Neutrophil (primary cell): ENCODE measurements around the gene MTPN.

Source experiments
- H3K27ac ChIP-seq: fragments of 200-600 bp; sonication (generic); 2 replicates; pipeline ENCODE4 v1.5.1; 2016; ENCODE audit warnings: mild to moderate bottlenecking, moderate library complexity
- H3K27me3 ChIP-seq: fragments of 200-600 bp; sonication (generic); 2 replicates; pipeline ENCODE4 v1.6.0; 2016; ENCODE audit warnings: mild to moderate bottlenecking
- H3K36me3 ChIP-seq: fragments of 200-600 bp; sonication (generic); 2 replicates; pipeline ENCODE4 v1.5.1; 2017
- H3K4me1 ChIP-seq, 2 experiments: fragments of 200-600 bp in 1 of 2; sonication (generic) in 1 of 2; 1 replicate in 1 of 2; 2 replicates in 1 of 2; pipeline versions ENCODE4 v1.5.1 to v1.6.1; 2013 to 2016; ENCODE audit warnings: low read depth in 1 of 2, low read length in 1 of 2, mild to moderate bottlenecking in 1 of 2, moderate library complexity in 1 of 2; ENCODE audit not compliant: control insufficient read depth in 1 of 2, insufficient read depth in 1 of 2
- H3K4me3 ChIP-seq, 2 experiments: fragments of 200-600 bp in 1 of 2; sonication (generic) in 1 of 2; 1 replicate in 1 of 2; 2 replicates in 1 of 2; pipeline ENCODE4 v1.5.1; 2013 to 2016; ENCODE audit warnings: low read depth in 1 of 2, low read length in 1 of 2, mild to moderate bottlenecking in 1 of 2, moderate library complexity in 1 of 2
- H3K9me3 ChIP-seq: fragments of 200-600 bp; sonication (generic); 2 replicates; pipeline ENCODE4 v1.5.1; 2016
- TF ChIP-seq, protein P1 (sequence below): fragments of 200-600 bp; sonication (generic); IDR thresholded peaks from 2 replicates; pipeline ENCODE4 v1.5.1; 2016; ENCODE audit warnings: antibody characterized with exemption

Gene MTPN

DNA sequence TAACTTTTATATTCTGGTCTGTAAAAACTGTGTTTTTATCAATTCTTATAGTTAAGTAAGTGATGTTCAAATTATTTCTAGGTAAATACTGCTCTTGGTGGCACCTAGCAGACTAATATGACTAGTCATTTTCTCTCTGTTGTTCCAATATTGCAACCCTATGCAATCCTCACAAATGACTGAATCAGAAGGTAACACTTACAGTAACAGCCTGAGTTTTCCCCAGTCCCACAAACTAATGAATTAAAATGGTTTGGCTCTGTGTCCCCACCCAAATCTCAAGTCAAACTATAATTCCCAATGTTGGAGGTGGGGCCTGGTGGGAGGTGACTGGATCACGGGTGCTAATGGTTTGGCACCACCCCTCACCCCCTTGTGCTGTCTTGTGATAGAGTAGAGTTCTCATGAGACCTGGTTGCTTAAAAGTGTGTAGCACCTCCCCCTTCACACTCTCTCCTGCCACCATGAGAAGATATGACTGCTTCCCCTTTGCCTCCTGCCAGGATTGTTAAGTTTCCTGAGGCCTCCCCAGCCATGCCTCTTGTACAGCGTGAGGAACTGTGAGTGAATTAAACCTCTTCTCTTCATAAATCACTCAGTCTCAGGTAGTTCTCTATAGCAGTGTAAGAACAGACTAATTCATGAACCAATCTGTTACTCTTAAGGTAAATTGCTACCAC lies 43.5 kb downstream of the MTPN start:
- Histone ChIP-seq H3K9me3 (no peaks in the 10 kb centered on the region), H3K27ac (peak overlapping the region; percentile 58), H3K4me3 (no peak overlapping the region), H3K36me3 (peaks cover 17% of the 10 kb centered on the region), H3K27me3 (no peaks in the 10 kb centered on the region), H3K4me1 (peaks cover 32 to 38% of the 10 kb centered on the region in 2 experiments)
- TF ChIP-seq, protein P1, sequence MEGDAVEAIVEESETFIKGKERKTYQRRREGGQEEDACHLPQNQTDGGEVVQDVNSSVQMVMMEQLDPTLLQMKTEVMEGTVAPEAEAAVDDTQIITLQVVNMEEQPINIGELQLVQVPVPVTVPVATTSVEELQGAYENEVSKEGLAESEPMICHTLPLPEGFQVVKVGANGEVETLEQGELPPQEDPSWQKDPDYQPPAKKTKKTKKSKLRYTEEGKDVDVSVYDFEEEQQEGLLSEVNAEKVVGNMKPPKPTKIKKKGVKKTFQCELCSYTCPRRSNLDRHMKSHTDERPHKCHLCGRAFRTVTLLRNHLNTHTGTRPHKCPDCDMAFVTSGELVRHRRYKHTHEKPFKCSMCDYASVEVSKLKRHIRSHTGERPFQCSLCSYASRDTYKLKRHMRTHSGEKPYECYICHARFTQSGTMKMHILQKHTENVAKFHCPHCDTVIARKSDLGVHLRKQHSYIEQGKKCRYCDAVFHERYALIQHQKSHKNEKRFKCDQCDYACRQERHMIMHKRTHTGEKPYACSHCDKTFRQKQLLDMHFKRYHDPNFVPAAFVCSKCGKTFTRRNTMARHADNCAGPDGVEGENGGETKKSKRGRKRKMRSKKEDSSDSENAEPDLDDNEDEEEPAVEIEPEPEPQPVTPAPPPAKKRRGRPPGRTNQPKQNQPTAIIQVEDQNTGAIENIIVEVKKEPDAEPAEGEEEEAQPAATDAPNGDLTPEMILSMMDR = no peak

DNA sequence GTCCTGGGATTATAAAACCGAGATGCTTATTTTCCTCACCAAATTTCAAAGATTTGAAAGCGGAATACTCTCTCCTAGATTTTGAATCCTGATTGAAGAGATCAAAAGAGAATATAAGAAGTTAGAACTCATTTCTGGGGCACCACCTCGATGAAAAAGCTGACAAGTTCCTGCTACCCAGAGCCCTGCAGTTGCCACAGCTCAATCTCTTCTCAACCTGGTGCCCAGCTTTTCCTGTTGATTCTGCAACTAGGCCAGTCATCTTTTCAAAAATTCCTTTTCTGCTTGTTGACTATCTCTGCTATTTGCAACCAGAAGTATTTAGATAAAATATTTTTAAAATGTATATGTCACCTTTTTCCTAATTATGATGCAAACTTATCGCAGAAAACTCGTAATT lies 45.0 kb downstream of the MTPN start:
- Histone ChIP-seq H3K4me3 (no peak overlapping the region), H3K9me3 (no peaks in the 10 kb centered on the region), H3K27ac (peak overlapping the region; percentile 77), H3K36me3 (peaks cover 32% of the 10 kb centered on the region), H3K4me1 (peaks cover 32 to 38% of the 10 kb centered on the region in 2 experiments), H3K27me3 (no peaks in the 10 kb centered on the region)
- TF ChIP-seq, protein P1 = no peak

DNA sequence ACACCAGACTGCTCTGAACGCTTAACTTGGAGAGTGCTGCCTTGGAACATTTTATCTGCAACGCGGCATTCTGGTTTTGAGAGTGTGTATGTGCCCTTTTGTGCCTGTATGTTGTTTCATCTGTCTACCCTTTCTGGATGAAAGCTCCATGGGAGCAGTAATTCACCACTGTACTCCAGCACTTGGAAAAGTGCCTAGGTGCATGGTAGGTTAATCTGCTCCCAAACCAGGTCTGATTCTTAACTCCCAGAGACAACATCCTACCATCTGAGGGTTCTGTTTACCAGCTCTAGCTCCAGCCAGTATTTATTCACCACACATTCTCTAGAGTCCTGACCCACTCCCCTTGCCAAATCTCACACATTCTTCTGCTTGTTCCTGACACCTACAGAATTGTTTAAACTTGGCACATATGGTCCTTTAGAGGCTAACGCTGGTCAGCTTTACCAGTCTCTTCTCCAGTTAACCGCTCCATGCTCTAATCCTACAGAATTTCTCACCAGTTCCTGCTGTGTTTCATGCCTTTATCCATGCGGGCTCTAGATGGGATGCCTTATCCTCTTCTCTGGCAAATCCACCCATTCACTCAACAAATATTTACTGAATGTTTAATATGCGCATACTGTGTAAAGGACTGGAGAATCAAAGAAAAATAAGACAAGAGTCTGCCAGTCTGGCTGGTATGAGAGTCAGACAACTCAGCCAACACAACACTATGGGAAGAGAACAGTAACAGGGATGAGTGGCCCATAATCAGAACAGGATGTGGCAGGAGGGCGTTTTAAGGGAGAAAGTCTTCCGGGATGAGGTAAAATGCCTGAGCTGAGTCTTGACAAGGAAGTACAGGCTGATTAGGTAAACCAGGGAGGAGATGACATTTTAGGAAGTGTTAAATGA lies 46.3 kb downstream of the MTPN start:
- Histone ChIP-seq H3K9me3 (no peaks in the 10 kb centered on the region), H3K4me3 (no peak overlapping the region), H3K27me3 (no peaks in the 10 kb centered on the region), H3K4me1 (peaks cover 32 to 38% of the 10 kb centered on the region in 2 experiments), H3K36me3 (peaks cover 45% of the 10 kb centered on the region), H3K27ac (peak overlapping the region; percentile 77)
- TF ChIP-seq, protein P1 = no peak

DNA sequence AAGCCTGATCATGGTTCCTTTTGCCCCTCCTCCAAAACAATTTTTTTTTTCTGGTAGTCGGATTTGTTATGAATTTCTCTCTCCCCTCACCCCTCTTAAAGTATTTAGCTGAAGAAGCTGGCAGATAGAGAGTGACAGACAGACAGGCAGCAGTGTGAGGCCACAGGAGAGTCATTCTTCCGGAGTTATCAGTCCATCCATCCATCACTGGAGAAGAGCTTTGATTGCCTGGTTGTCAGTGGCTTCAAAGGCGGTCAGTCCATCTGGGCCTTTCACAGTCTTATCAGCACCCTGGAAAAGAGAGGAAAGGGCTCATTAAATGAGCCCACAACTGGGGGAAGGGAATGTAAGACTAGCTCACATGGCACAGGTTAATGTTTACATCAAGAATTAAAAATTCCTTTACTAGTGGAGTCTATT lies 47.4 kb downstream of the MTPN start:
- H3K36me3 ChIP-seq = peaks cover 53% of the 10 kb centered on the region
- no peak overlapping the region for H3K4me3 ChIP-seq
- H3K27me3 ChIP-seq = no peaks in the 10 kb centered on the region
- no peak overlapping the region for H3K27ac ChIP-seq
- H3K9me3 ChIP-seq = no peaks in the 10 kb centered on the region
- TF ChIP-seq, protein P1 = no peak
- H3K4me1 ChIP-seq = peaks cover 32 to 37% of the 10 kb centered on the region in 2 experiments

DNA sequence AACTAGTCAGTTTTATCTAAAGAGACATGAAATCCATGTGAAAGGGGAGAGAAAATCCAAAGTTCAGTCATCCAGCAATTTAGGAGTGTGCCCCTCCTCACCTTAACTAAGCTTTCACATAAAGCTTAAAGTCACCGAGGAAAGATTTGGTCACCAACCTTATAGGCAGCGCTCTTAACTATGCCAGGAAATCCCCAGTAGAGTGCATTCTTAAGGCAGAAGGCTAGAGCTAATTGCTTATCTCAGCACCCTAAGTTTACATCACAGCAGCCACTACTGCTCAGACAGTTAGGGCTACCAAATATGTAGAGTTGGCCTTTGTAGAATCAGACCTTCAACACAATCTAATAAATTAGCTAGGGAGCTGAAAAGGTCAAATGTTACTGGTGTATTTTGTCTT lies 47.9 kb downstream of the MTPN start:
- TF ChIP-seq, protein P1 = no peak
- Histone ChIP-seq H3K9me3 (no peaks in the 10 kb centered on the region), H3K27me3 (no peaks in the 10 kb centered on the region), H3K36me3 (peaks cover 53% of the 10 kb centered on the region), H3K27ac (no peak overlapping the region), H3K4me3 (no peak overlapping the region), H3K4me1 (peaks cover 30 to 32% of the 10 kb centered on the region in 2 experiments)
